DOHH2 (cell line): Measurements from ENCODE around the gene CTRB1.

ENCODE experiments used
- CTCF ChIP-seq: fragments of 200-600 bp; sonication (generic); IDR thresholded peaks from one replicate; pipeline ENCODE4 v1.5.1; 2014; ENCODE audit warnings: antibody characterized with exemption, mild to moderate bottlenecking, low read depth, low read length; ENCODE audit not compliant: poor library complexity, severe bottlenecking
- EZH2phosphoT487 ChIP-seq: fragments of 200-600 bp; sonication (generic); IDR thresholded peaks from 2 replicates; pipeline ENCODE4 v1.6.1; 2017; ENCODE audit warnings: borderline replicate concordance, mild to moderate bottlenecking, antibody characterized with exemption, low read length, moderate library complexity, mixed read lengths

GRCh38 chr16:75196836-75197235 is 22.0 kb upstream of the CTRB1 start:
- TF ChIP-seq CTCF (no peak), EZH2phosphoT487 (no peak)
